Subcutaneous abdominal adipose tissue (tissue), 5 donors: ENCODE measurements around the gene GCNA.

Experiments used
- H3K27ac ChIP-seq: one replicate; pipeline ENCODE4 v1.7.0; 2013; ENCODE audit warnings: low read depth, mild to moderate bottlenecking, inconsistent platforms, low read length, moderate library complexity
- H3K27me3 ChIP-seq, 5 donors: one replicate each; pipeline ENCODE4 v1.7.0; 2013; ENCODE audit warnings: low read length in 5 of 5, inconsistent platforms in 1 of 5; ENCODE audit not compliant: control insufficient read depth in 5 of 5, insufficient read depth in 4 of 5
- H3K36me3 ChIP-seq, 5 donors: one replicate each; pipeline ENCODE4 v1.7.0; 2013; ENCODE audit warnings: low read length in 5 of 5; ENCODE audit not compliant: control insufficient read depth in 5 of 5, insufficient read depth in 5 of 5
- H3K4me1 ChIP-seq, 5 donors: one replicate each; pipeline ENCODE4 v1.7.0; 2013; ENCODE audit warnings: low read length in 5 of 5, mild to moderate bottlenecking in 3 of 5, moderate library complexity in 1 of 5; ENCODE audit not compliant: control insufficient read depth in 5 of 5, insufficient read depth in 5 of 5
- H3K4me3 ChIP-seq, 5 donors: one replicate each; pipeline ENCODE4 v1.7.0; 2013; ENCODE audit warnings: low read length in 5 of 5, low read depth in 1 of 5
- H3K9ac ChIP-seq, 5 donors: one replicate each; pipeline ENCODE4 v1.7.0; 2013; ENCODE audit warnings: low read length in 5 of 5, mild to moderate bottlenecking in 4 of 5, moderate library complexity in 3 of 5
- H3K9me3 ChIP-seq, 5 donors: one replicate each; pipeline ENCODE4 v1.7.0; 2013; ENCODE audit warnings: low read length in 5 of 5; ENCODE audit not compliant: control insufficient read depth in 5 of 5
- donor health status: healthy.
- donor health status: healthy.
- donor health status: healthy.
- donor health status: healthy.
- donor health status: healthy.

Gene GCNA

GRCh38 chrX:71619193-71619592 lies 41.0 kb downstream of the GCNA start:
- Histone ChIP-seq H3K9ac (no peak overlapping the region), H3K4me3 (no peak overlapping the region), H3K9me3 (peaks cover 0 to 4% (median 0%) of the 10 kb centered on the region in 5 donors), H3K4me1 (peaks cover 4 to 28% (median 27%) of the 10 kb centered on the region in 5 donors), H3K27ac (no peak overlapping the region), H3K36me3 (peaks cover 0 to 7% (median 0%) of the 10 kb centered on the region in 5 donors), H3K27me3 (peaks cover 0 to 25% (median 8%) of the 10 kb centered on the region in 5 donors)

- H3K27me3 ChIP-seq: peaks cover 0 to 25% (median 8%) of the 10 kb centered on the region in 5 donors
- no peak overlapping the region for H3K27ac ChIP-seq
- H3K9me3 ChIP-seq: peaks cover 0 to 4% (median 0%) of the 10 kb centered on the region in 5 donors
- no peak overlapping the region for H3K9ac ChIP-seq
- H3K36me3 ChIP-seq: peaks cover 0 to 5% (median 0%) of the 10 kb centered on the region in 5 donors
- H3K4me3 ChIP-seq: no peak overlapping the region
- H3K4me1 ChIP-seq: peaks cover 4 to 28% (median 27%) of the 10 kb centered on the region in 5 donors
Observed at GRCh38 chrX:71619986-71620385, 41.7 kb downstream of the GCNA start.

- Histone ChIP-seq H3K27me3 (peaks cover 0 to 16% (median 8%) of the 10 kb centered on the region in 5 donors), H3K36me3 (no peaks in the 10 kb centered on the region), H3K4me3 (no peak overlapping the region), H3K27ac (peak overlapping the region; percentile 67), H3K4me1 (peaks cover 4 to 28% (median 27%) of the 10 kb centered on the region in 5 donors), H3K9ac (no peak overlapping the region), H3K9me3 (peaks cover 0 to 4% (median 0%) of the 10 kb centered on the region in 5 donors)
Observed at GRCh38 chrX:71621603-71622002, 43.4 kb downstream of the GCNA start.

- Histone ChIP-seq H3K9ac (peak overlapping the region in 1 of 5 donors; percentile 29), H3K27me3 (peaks cover 0 to 14% (median 7%) of the 10 kb centered on the region in 5 donors), H3K27ac (peak overlapping the region; percentile 67), H3K9me3 (peaks cover 0 to 4% (median 0%) of the 10 kb centered on the region in 5 donors), H3K4me3 (no peak overlapping the region), H3K36me3 (no peaks in the 10 kb centered on the region), H3K4me1 (peaks cover 6 to 28% (median 27%) of the 10 kb centered on the region in 5 donors)
Observed at GRCh38 chrX:71622032-71622575, 43.9 kb downstream of the GCNA start.

- Histone ChIP-seq H3K9ac (peak overlapping the region in 3 of 5 donors; percentile 25 to 63 (median 38)), H3K27me3 (peaks cover 0 to 14% (median 6%) of the 10 kb centered on the region in 5 donors), H3K27ac (peak overlapping the region; percentile 67), H3K4me3 (no peak overlapping the region), H3K4me1 (peaks cover 6 to 28% (median 23%) of the 10 kb centered on the region in 5 donors), H3K9me3 (peaks cover 0 to 4% (median 0%) of the 10 kb centered on the region in 5 donors), H3K36me3 (no peaks in the 10 kb centered on the region)
Observed at GRCh38 chrX:71622576-71623450, 44.6 kb downstream of the GCNA start.

GRCh38 chrX:71623714-71624113 lies 45.5 kb downstream of the GCNA start:
- H3K27ac ChIP-seq: no peak overlapping the region
- no peak overlapping the region for H3K4me3 ChIP-seq
- peaks cover 0 to 4% (median 0%) of the 10 kb centered on the region in 5 donors for H3K9me3 ChIP-seq
- H3K27me3 ChIP-seq: peaks cover 0 to 14% (median 7%) of the 10 kb centered on the region in 5 donors
- H3K9ac ChIP-seq: no peak overlapping the region
- H3K4me1 ChIP-seq: peaks cover 6 to 28% (median 22%) of the 10 kb centered on the region in 5 donors
- no peaks in the 10 kb centered on the region for H3K36me3 ChIP-seq

- Histone ChIP-seq H3K36me3 (no peaks in the 10 kb centered on the region), H3K4me3 (no peak overlapping the region), H3K9ac (no peak overlapping the region), H3K4me1 (peaks cover 6 to 32% (median 23%) of the 10 kb centered on the region in 5 donors), H3K27ac (no peak overlapping the region), H3K9me3 (peaks cover 0 to 4% (median 0%) of the 10 kb centered on the region in 5 donors), H3K27me3 (peaks cover 0 to 14% (median 3%) of the 10 kb centered on the region in 5 donors)
Observed at GRCh38 chrX:71625471-71625870, 47.2 kb downstream of the GCNA start.

- no peak overlapping the region for H3K4me3 ChIP-seq
- H3K27me3 ChIP-seq: peaks cover 0 to 14% (median 3%) of the 10 kb centered on the region in 5 donors
- no peaks in the 10 kb centered on the region for H3K36me3 ChIP-seq
- H3K4me1 ChIP-seq: peaks cover 6 to 32% (median 22%) of the 10 kb centered on the region in 5 donors
- no peak overlapping the region for H3K27ac ChIP-seq
- H3K9me3 ChIP-seq: no peaks in the 10 kb centered on the region
- H3K9ac ChIP-seq: no peak overlapping the region
Observed at GRCh38 chrX:71626576-71626975, 48.3 kb downstream of the GCNA start.

GRCh38 chrX:71627588-71628404 lies 49.6 kb downstream of the GCNA start:
- H3K27ac ChIP-seq: no peak overlapping the region
- H3K4me1 ChIP-seq: peaks cover 6 to 22% (median 10%) of the 10 kb centered on the region in 5 donors
- peaks cover 0 to 13% (median 3%) of the 10 kb centered on the region in 5 donors for H3K27me3 ChIP-seq
- no peak overlapping the region for H3K4me3 ChIP-seq
- H3K9ac ChIP-seq: no peak overlapping the region
- H3K9me3 ChIP-seq: no peaks in the 10 kb centered on the region
- H3K36me3 ChIP-seq: no peaks in the 10 kb centered on the region
